ENCODE measurements around the gene MACIR.

Gene MACIR

GRCh38 chr5:103293719-103294118, 35.2 kb downstream of the MACIR start:
- no peak for DNase-seq

GRCh38 chr5:103294906-103295305, 36.3 kb downstream of the MACIR start:
- no peak for DNase-seq

- no peak for DNase-seq
Observed at GRCh38 chr5:103295424-103295823, 36.9 kb downstream of the MACIR start.

GRCh38 chr5:103295871-103296270, 37.3 kb downstream of the MACIR start:
- no peak for DNase-seq

GRCh38 chr5:103298117-103298516, 39.6 kb downstream of the MACIR start:
- no peak for DNase-seq

GRCh38 chr5:103298607-103299188, 40.1 kb downstream of the MACIR start:
- no peak for DNase-seq

- no peak for DNase-seq
Observed at GRCh38 chr5:103305809-103306208, 47.2 kb downstream of the MACIR start.

GRCh38 chr5:103307470-103307869, 48.9 kb downstream of the MACIR start:
- no peak for DNase-seq

- DNase-seq, result no peak
Observed at GRCh38 chr5:103308774-103309173, 50.2 kb downstream of the MACIR start.

GRCh38 chr5:103313056-103313455, 54.5 kb downstream of the MACIR start:
- DNase-seq, result no peak

- no peak for DNase-seq
Observed at GRCh38 chr5:103315455-103315854, 56.9 kb downstream of the MACIR start.

GRCh38 chr5:103327451-103327850, 68.9 kb downstream of the MACIR start:
- no peak for DNase-seq

- DNase-seq, result no peak
Observed at GRCh38 chr5:103327893-103328292, 69.3 kb downstream of the MACIR start.
